ENCODE results near the gene CASD1. TPM values are rescaled to one million over a fixed set of nuclear protein-coding genes. Genes with fewer than 3 reads are reported as not detected.

The CASD1 gene
- total and polyA plus RNA-seq, 10 of the 15 experiments (the other 5 are each of a cell fraction or from before 2014, with no cell fraction given) = 4.0 to 18.6 (median 10.7) TPM

- 75% methylated on average over 4 of the region's 4 CpGs for WGBS (ENCODE audit: insufficient coverage, insufficient replicate concordance, low lambda C conversion rate, missing lambda C conversion rate)
- Histone ChIP-seq H3K36me3 (ENCODE audit: control insufficient read depth in 2 of 2, insufficient read depth in 2 of 2, low read length in 1 of 2) (no peaks in the 10 kb centered on the region; a peak in 1 of 4 replicates), H4K20me1 (ENCODE audit: control insufficient read depth, insufficient read depth) (no peaks in the 10 kb centered on the region), H3K9me3 (replicated peaks; ENCODE audit: control insufficient read depth, insufficient read depth, low read length) (no peaks in the 10 kb centered on the region), H3K79me2 (ENCODE audit: control insufficient read depth, insufficient read depth, low read length) (no peaks in the 10 kb centered on the region), H3K27me3 (replicated peaks in 1 of 2; ENCODE audit: control insufficient read depth in 2 of 2, insufficient read depth in 2 of 2, low read length in 1 of 2) (no peaks in the 10 kb centered on the region), H3K27ac (ENCODE audit: control insufficient read depth, insufficient read depth) (no peak overlapping the region), H3K4me1 (ENCODE audit: control insufficient read depth, insufficient read depth, low read length) (no peaks in the 10 kb centered on the region), H3K4me2 (ENCODE audit: control insufficient read depth, insufficient read depth) (no peak overlapping the region), H3K9ac (ENCODE audit: control insufficient read depth, insufficient read depth, low read length) (no peak overlapping the region), H2AFZ (ENCODE audit: control insufficient read depth, low read depth, low read length) (no peak overlapping the region), H3K4me3 (no peak overlapping the region)
- ATAC-seq (no peak), DNase-seq (ENCODE audit: low read depth, low spot score) (no peak), FAIRE-seq (no peak)
- BruUV-seq (replicated peaks) = no TSS peak
- POLR2A ChIA-PET = no interaction called here
- intact Hi-C loops (cut with micrococcal nuclease; ENCODE audit: unreplicated experiment) (no loop called here), in situ Hi-C loops (cut with MboI) (no loop called here)
- SMC1A ChIA-PET (ENCODE audit: uncharacterized antibody, unreplicated experiment) = interaction anchor here (0.5 to 1.1 kb wide), 3 partner anchors 11 to 29 kb away, joined by 3 read pairs; no protein-coding TSS in a partner anchor
- RAD21 ChIA-PET (ENCODE audit: unreplicated experiment) = no interaction called here
- CTCF ChIA-PET = no interaction called here
- TF ChIP-seq IKZF2 (IDR thresholded peaks at IDR 0.05) = no peak
- no peak for TF ChIP-seq SIX5 (IDR thresholded peaks at IDR 0.05; ENCODE audit: low read depth, low read length, severe bottlenecking)
- no peak for TF ChIP-seq BCL3 (IDR thresholded peaks at IDR 0.05; ENCODE audit: borderline replicate concordance, insufficient read depth, low read depth, low read length, poor library complexity, severe bottlenecking)
- no peak for TF ChIP-seq POU2F2 (IDR thresholded peaks at IDR 0.05; ENCODE audit: borderline replicate concordance, low read depth, low read length)
- no peak for TF ChIP-seq TCF3 (IDR thresholded peaks at IDR 0.05; ENCODE audit: borderline replicate concordance, insufficient read depth, low read depth, low read length)
- TF ChIP-seq USF1 (IDR thresholded peaks at IDR 0.05; ENCODE audit: borderline replicate concordance, extremely low read length, insufficient read depth, low read depth, low read length) = no peak
- TF ChIP-seq ATF2 (IDR thresholded peaks at IDR 0.05; ENCODE audit: low read length) = no peak
- no peak for TF ChIP-seq ZNF384 (IDR thresholded peaks at IDR 0.05; ENCODE audit: borderline replicate concordance, low read depth, low read length)
- TF ChIP-seq POLR2AphosphoS5 (IDR thresholded peaks at IDR 0.05; ENCODE audit: low read length) = no peak
- TF ChIP-seq RB1 (IDR thresholded peaks at IDR 0.05; ENCODE audit: borderline replicate concordance) = no peak
- TF ChIP-seq CEBPB (IDR thresholded peaks at IDR 0.05; ENCODE audit: borderline replicate concordance in 1 of 2, low read depth in 2 of 2, low read length in 2 of 2) = no peak
- TF ChIP-seq, protein P1, sequence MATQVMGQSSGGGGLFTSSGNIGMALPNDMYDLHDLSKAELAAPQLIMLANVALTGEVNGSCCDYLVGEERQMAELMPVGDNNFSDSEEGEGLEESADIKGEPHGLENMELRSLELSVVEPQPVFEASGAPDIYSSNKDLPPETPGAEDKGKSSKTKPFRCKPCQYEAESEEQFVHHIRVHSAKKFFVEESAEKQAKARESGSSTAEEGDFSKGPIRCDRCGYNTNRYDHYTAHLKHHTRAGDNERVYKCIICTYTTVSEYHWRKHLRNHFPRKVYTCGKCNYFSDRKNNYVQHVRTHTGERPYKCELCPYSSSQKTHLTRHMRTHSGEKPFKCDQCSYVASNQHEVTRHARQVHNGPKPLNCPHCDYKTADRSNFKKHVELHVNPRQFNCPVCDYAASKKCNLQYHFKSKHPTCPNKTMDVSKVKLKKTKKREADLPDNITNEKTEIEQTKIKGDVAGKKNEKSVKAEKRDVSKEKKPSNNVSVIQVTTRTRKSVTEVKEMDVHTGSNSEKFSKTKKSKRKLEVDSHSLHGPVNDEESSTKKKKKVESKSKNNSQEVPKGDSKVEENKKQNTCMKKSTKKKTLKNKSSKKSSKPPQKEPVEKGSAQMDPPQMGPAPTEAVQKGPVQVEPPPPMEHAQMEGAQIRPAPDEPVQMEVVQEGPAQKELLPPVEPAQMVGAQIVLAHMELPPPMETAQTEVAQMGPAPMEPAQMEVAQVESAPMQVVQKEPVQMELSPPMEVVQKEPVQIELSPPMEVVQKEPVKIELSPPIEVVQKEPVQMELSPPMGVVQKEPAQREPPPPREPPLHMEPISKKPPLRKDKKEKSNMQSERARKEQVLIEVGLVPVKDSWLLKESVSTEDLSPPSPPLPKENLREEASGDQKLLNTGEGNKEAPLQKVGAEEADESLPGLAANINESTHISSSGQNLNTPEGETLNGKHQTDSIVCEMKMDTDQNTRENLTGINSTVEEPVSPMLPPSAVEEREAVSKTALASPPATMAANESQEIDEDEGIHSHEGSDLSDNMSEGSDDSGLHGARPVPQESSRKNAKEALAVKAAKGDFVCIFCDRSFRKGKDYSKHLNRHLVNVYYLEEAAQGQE (IDR thresholded peaks at IDR 0.05; ENCODE audit: low read depth, low read length) = no peak
- no peak for TF ChIP-seq TAF1 (IDR thresholded peaks at IDR 0.05; ENCODE audit: borderline replicate concordance, low read depth, low read length)
- TF ChIP-seq NFXL1 (IDR thresholded peaks at IDR 0.05; ENCODE audit: borderline replicate concordance) = no peak
Measured at GRCh38 chr7:94565247-94565894, 55.8 kb downstream of the CASD1 start.

All from GM12878 (cell line).